ENCODE measurements around the gene C11orf91. TPM values are rescaled to one million over a fixed set of nuclear protein-coding genes. Genes with fewer than 3 reads are reported as not detected.
"Not testable (repeated sequence)": the region's sequence is repeated elsewhere in the genome, so short reads cannot be mapped to it uniquely, and the experiment has no call there.

C11orf91 gene
- polyA plus RNA-seq, 3 donors = 0.40 TPM; not detected in 2

- H3K27ac ChIP-seq (ENCODE audit: low read depth, low read length) = peak overlapping the region; percentile 60
- 39 to 79% (median 41%) methylated on average over 6 of the region's 6 CpGs for WGBS, 3 donors
These were observed 22.7 kb upstream of the C11orf91 start for GRCh38 chr11:33723238-33723881.

- WGBS, 3 donors = 55 to 93% (median 69%) methylated on average over 2 of the region's 2 CpGs
These were observed 22.1 kb upstream of the C11orf91 start for GRCh38 chr11:33722590-33723234.

GRCh38 chr11:33721984-33722383, 21.4 kb upstream of the C11orf91 start:
- WGBS, 3 donors = 84 to 86% (median 85%) methylated on average over 5 of the region's 5 CpGs

More at GRCh38 chr11:33722590-33723234, 22.1 kb upstream of the C11orf91 start:
- H3K27ac ChIP-seq (ENCODE audit: low read depth, low read length) = peak overlapping the region; percentile 14

DNA sequence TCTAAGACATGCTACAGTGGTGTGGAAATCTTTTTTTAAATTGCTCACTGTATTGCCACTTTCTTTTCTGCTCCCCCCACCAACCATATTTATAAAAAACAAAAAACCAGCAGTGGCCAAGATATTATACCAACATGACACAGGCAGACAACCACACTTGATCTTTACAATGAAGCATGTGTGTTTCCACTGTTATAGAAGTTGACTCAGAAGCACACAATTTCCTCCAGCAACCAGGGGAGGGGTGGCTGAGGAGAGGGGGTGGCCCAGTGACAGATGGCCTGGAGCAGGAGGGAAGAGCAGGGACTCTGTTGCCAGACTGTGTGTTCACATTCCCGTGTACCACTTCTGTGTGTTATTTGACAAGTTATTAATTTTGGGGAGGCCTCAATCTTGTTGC, 20.8 kb upstream of the C11orf91 start:
- H3K27ac ChIP-seq (ENCODE audit: low read depth, low read length) = no peak overlapping the region
- 14 to 36% (median 25%) methylated on average over 1 of the region's 1 CpG for WGBS, 3 donors

More at GRCh38 chr11:33721984-33722383, 21.4 kb upstream of the C11orf91 start:
- H3K27ac ChIP-seq (ENCODE audit: low read depth, low read length) = peak overlapping the region; percentile 14

DNA sequence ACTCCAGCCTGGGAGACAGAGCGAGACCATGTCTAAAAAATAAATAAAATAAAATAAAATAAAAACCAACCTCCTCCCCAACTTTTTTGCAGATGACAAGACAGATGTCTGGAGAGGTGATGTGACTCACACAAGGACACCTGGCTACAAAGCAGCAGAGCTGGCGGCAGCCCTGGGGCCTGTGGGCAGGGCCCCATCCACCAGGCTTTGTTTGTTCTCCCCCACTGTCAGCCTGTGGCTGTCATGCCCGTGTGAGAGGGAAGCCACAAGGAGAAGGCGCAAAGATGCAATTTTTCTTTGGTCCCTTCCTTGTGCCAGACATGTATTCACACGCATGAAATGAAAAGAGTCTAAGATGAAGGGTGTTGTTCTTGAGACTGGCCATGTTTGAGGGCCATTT, 19.0 kb upstream of the C11orf91 start:
- 83 to 86% (median 84%) methylated on average over 5 of the region's 5 CpGs for WGBS, 3 donors
- no peak overlapping the region for H3K27ac ChIP-seq (ENCODE audit: low read depth, low read length)

GRCh38 chr11:33718440-33718839, 17.8 kb upstream of the C11orf91 start:
- WGBS, 3 donors = 71 to 92% (median 80%) methylated on average over 2 of the region's 2 CpGs
- no peak overlapping the region for H3K27ac ChIP-seq (ENCODE audit: low read depth, low read length)

- H3K27ac ChIP-seq (ENCODE audit: low read depth, low read length) = no peak overlapping the region
- 39 to 86% (median 78%) methylated on average over 2 of the region's 2 CpGs for WGBS, 3 donors
These were observed 15.6 kb upstream of the C11orf91 start for GRCh38 chr11:33716243-33716642.

GRCh38 chr11:33713856-33714398, 13.3 kb upstream of the C11orf91 start:
- H3K27ac ChIP-seq (ENCODE audit: low read depth, low read length) = no peak overlapping the region
- WGBS, 3 donors = 40 to 91% (median 80%) methylated on average over 4 of the region's 4 CpGs

- no peak overlapping the region for H3K27ac ChIP-seq (ENCODE audit: low read depth, low read length)
- WGBS, 3 donors = 28 to 79% (median 78%) methylated on average over 5 of the region's 5 CpGs
These were observed 12.7 kb upstream of the C11orf91 start for GRCh38 chr11:33713151-33713855.

- H3K27ac ChIP-seq (ENCODE audit: low read depth, low read length) = no peak overlapping the region
These were observed 11.8 kb upstream of the C11orf91 start for GRCh38 chr11:33712436-33712835.

GRCh38 chr11:33709466-33709865, 8.8 kb upstream of the C11orf91 start:
- H3K27ac ChIP-seq (ENCODE audit: low read depth, low read length) = no peak overlapping the region
- 62 to 81% (median 70%) methylated on average over 3 of the region's 3 CpGs for WGBS, 3 donors

More at GRCh38 chr11:33712436-33712835, 11.8 kb upstream of the C11orf91 start:
- 80 to 93% (median 92%) methylated on average over 3 of the region's 3 CpGs for WGBS, 3 donors

DNA sequence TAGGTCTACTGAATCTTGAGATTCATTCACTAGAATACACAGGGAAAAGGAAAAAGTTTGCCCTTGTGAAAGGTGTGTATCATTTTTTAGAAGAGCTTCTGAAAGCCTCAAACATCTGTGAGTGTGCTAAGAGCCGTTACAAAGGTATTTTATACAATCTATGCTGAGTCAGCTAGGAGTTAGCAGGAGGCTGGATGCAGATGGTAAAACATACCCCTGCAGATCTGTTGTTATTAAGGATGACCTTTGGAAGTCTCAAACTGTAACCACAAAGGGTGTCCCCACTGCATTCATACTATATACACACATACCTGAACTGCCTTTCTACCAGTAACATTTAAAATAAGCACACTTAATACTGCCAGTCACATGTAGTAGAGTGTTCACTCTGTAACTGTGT, 8.4 kb upstream of the C11orf91 start:
- H3K27ac ChIP-seq (ENCODE audit: low read depth, low read length) = no peak overlapping the region
- 83 to 93% (median 91%) methylated on average over 1 of the region's 1 CpG for WGBS, 3 donors

DNA sequence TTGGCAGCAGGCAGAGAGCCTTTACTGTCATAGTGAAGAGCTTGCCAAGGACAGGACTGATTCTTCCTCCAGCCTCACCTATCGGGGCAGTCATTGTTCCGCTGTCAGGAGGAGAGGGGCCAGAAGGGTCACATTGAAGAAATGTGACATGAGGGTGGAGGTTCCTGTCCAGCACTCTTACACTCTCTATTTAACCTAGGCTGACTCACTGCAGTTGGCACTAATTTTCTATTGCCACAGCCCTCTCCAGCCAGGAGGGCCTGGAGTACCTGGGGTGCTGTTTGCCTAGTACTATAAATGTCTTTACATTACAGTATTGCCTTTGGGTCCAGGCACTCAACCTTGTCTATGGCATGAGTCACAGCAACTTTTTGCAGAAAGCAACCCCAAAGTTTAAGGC, 7.2 kb upstream of the C11orf91 start:
- not testable (repeated sequence) for H3K27ac ChIP-seq (ENCODE audit: low read depth, low read length)
- 80 to 100% methylated on average over 1 of the region's 2 CpGs; no CpG with 5 or more reads in 1 of the 3 donors for WGBS, 3 donors

DNA sequence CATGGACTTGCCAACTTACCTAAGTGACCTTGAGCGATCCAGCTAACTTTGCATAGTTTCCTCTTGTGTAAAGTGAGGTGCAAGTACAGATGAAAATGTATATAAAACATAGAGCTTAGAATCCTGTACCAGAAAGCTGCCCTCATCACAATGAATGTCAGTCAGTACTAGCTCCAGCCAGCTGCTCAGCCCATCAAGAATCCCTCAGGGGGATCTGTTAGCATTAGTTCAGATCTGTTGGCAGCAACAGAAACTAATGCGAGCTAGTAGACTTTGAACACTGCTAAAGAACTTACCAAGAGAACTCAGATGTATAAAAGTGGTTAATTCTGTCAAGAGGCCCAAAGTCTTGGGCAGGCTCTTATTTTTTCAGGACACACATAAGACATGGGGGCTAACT, 6.3 kb upstream of the C11orf91 start:
- WGBS, 3 donors = 63 to 80% (median 65%) methylated on average over 2 of the region's 2 CpGs
- peak overlapping the region; percentile 21 for H3K27ac ChIP-seq (ENCODE audit: low read depth, low read length)

GRCh38 chr11:33706546-33706945, 5.9 kb upstream of the C11orf91 start:
- whole genome bisulfite sequencing, 3 donors = 30 to 74% (median 33%) methylated on average over 2 of the region's 2 CpGs
- peak overlapping the region; percentile 21 for H3K27ac ChIP-seq (ENCODE audit: low read depth, low read length)

DNA sequence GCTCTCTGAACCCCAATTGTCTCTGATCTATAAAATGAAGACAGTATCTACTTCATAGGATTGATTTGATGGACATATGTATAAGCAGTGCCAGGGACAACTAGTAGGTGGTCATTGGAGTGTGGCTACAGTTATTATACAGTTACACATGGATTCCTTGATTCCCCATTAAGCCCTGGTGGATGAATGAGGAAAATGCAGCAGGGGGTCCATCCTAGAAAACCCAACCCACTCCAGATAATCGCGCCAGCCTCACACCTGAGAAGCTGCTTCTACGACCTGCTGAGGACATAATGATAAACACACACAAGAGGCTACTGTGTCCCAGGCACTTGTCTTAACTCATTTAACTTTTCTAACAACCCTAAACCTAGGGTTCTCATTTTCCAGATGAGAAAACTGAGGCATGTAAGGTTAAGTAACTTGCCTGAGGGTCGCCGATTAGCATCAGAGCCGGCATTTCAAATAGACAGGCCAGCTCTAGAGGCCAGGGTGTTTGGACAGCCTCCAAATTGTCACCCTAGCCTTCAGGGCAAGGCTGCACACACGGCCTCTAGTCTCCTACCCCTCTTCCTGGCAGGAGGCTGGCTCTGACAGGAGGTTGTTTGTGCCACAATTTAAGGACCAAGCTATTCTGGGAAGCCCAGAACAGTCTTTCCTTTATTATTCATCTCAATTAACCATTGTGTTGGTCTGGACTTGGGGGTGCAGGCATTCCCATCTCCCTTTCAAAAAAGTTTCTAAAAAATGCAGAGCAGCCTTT, 3.8 kb upstream of the C11orf91 start:
- WGBS, 3 donors = 60 to 79% (median 69%) methylated on average over 7 of the region's 7 CpGs
- H3K27ac ChIP-seq (ENCODE audit: low read depth, low read length) = no peak overlapping the region

- H3K27ac ChIP-seq (ENCODE audit: low read depth, low read length) = no peak overlapping the region
- 57 to 78% (median 62%) methylated on average over 4 of the region's 4 CpGs for WGBS, 3 donors
These were observed 3.2 kb upstream of the C11orf91 start for GRCh38 chr11:33703788-33704187.

- H3K27ac ChIP-seq (ENCODE audit: low read depth, low read length) = peak overlapping the region; percentile 40
- 48 to 71% (median 66%) methylated on average over 5 of the region's 5 CpGs for WGBS, 3 donors
These were observed 2.6 kb upstream of the C11orf91 start for GRCh38 chr11:33703234-33703633.
